Loucy (cell line): ENCODE measurements around the gene LAMC3.

ENCODE experiments used
- H2AFZ ChIP-seq: fragments of 200-600 bp; sonication (generic); 2 replicates; pipeline ENCODE4 v1.6.0; 2016; ENCODE audit warnings: antibody characterized with exemption, mild to moderate bottlenecking, low read length, moderate library complexity
- H3F3A ChIP-seq: fragments of 200-600 bp; 2 replicates; pipeline ENCODE4 v1.6.0; 2016; ENCODE audit warnings: antibody characterized with exemption, low read depth, mild to moderate bottlenecking
- H3K27me3 ChIP-seq: fragments of 200-600 bp; sonication (generic); 2 replicates; pipeline ENCODE4 v1.6.1; 2014; ENCODE audit warnings: low read length, mild to moderate bottlenecking; ENCODE audit not compliant: insufficient read depth, poor library complexity, severe bottlenecking
- H3K36me3 ChIP-seq: fragments of 200-600 bp; sonication (generic); 2 replicates; pipeline ENCODE4 v1.6.1; 2016; ENCODE audit warnings: low read length; ENCODE audit not compliant: insufficient read depth
- H3K4me1 ChIP-seq: fragments of 200-600 bp; sonication (generic); 2 replicates; pipeline ENCODE4 v1.5.1; 2014; ENCODE audit warnings: low read length, mild to moderate bottlenecking; ENCODE audit not compliant: insufficient read depth, poor library complexity, severe bottlenecking
- H3K4me2 ChIP-seq: fragments of 200-600 bp; sonication (generic); 2 replicates; pipeline ENCODE4 v1.6.0; 2014; ENCODE audit warnings: antibody characterized with exemption, low read length, low read depth, mild to moderate bottlenecking; ENCODE audit not compliant: poor library complexity, severe bottlenecking
- H3K4me3 ChIP-seq: fragments of 200-600 bp; sonication (generic); 2 replicates; pipeline ENCODE4 v1.5.1; 2014; ENCODE audit warnings: low read length, mild to moderate bottlenecking, mixed read lengths; ENCODE audit not compliant: poor library complexity, severe bottlenecking
- H3K79me2 ChIP-seq: fragments of 200-600 bp; sonication (generic); 2 replicates; pipeline ENCODE4 v1.6.1; 2014; ENCODE audit warnings: low read length; ENCODE audit not compliant: insufficient read depth
- H3K9ac ChIP-seq: fragments of 200-600 bp; sonication (generic); 2 replicates; pipeline ENCODE4 v1.6.0; 2014; ENCODE audit warnings: mild to moderate bottlenecking, low read depth, low read length, moderate library complexity; ENCODE audit not compliant: poor library complexity, severe bottlenecking
- H3K9me2 ChIP-seq: fragments of 200-600 bp; sonication (generic); replicated peaks from 2 replicates; pipeline ENCODE4 v1.6.1; 2016; ENCODE audit warnings: low read depth, low read length, mixed read lengths
- H3K9me3 ChIP-seq: fragments of 200-600 bp; sonication (generic); 2 replicates; pipeline ENCODE4 v1.6.1; 2014; ENCODE audit warnings: mild to moderate bottlenecking, antibody characterized with exemption, low read length, low read depth; ENCODE audit not compliant: insufficient read depth
- H4K20me1 ChIP-seq: fragments of 200-600 bp; sonication (generic); 2 replicates; pipeline ENCODE4 v1.6.0; 2014; ENCODE audit warnings: antibody characterized with exemption, low read length, mild to moderate bottlenecking; ENCODE audit not compliant: insufficient read depth, poor library complexity, severe bottlenecking
- CTCF ChIP-seq: fragments of 200-600 bp; sonication (generic); conservative IDR thresholded peaks from 2 replicates; pipeline ENCODE4 v1.5.1; 2014; ENCODE audit warnings: mild to moderate bottlenecking, antibody characterized with exemption, low read length
- EZH2phosphoT487 ChIP-seq: fragments of 200-600 bp; IDR thresholded peaks from 2 replicates; pipeline ENCODE4 v1.6.1; 2018; ENCODE audit warnings: antibody characterized with exemption, mild to moderate bottlenecking, moderate library complexity, borderline replicate concordance

LAMC3 gene

GRCh38 chr9:130975156-130975555 is 33.8 kb upstream of the LAMC3 start:
- H4K20me1 ChIP-seq = no peaks in the 10 kb centered on the region
- TF ChIP-seq CTCF (no peak), EZH2phosphoT487 (no peak)
- no peaks in the 10 kb centered on the region for H3K4me1 ChIP-seq
- no peak overlapping the region for H3K4me2 ChIP-seq
- H2AFZ ChIP-seq = no peak overlapping the region
- H3K9me3 ChIP-seq = no peaks in the 10 kb centered on the region
- no peaks in the 10 kb centered on the region for H3K27me3 ChIP-seq
- no peaks in the 10 kb centered on the region for H3F3A ChIP-seq
- H3K9me2 ChIP-seq = no peaks in the 10 kb centered on the region
- H3K9ac ChIP-seq = no peak overlapping the region
- H3K36me3 ChIP-seq = no peaks in the 10 kb centered on the region
- no peaks in the 10 kb centered on the region for H3K79me2 ChIP-seq
- H3K4me3 ChIP-seq = no peak overlapping the region

GRCh38 chr9:130975932-130976841 is 32.8 kb upstream of the LAMC3 start:
- no peak for TF ChIP-seq EZH2phosphoT487
- H4K20me1 ChIP-seq = no peaks in the 10 kb centered on the region
- H3K79me2 ChIP-seq = no peaks in the 10 kb centered on the region
- no peak overlapping the region for H2AFZ ChIP-seq
- H3K4me2 ChIP-seq = no peak overlapping the region
- H3K36me3 ChIP-seq = no peaks in the 10 kb centered on the region
- H3F3A ChIP-seq = no peaks in the 10 kb centered on the region
- H3K4me1 ChIP-seq = no peaks in the 10 kb centered on the region
- no peak overlapping the region for H3K4me3 ChIP-seq
- H3K9ac ChIP-seq = no peak overlapping the region
- H3K27me3 ChIP-seq = no peaks in the 10 kb centered on the region
- H3K9me3 ChIP-seq = no peaks in the 10 kb centered on the region
- no peaks in the 10 kb centered on the region for H3K9me2 ChIP-seq

- TF ChIP-seq CTCF = no peak
- TF ChIP-seq EZH2phosphoT487 = no peak
- no peaks in the 10 kb centered on the region for H4K20me1 ChIP-seq
Measured at GRCh38 chr9:130977811-130978221, 31.2 kb upstream of the LAMC3 start.

More at GRCh38 chr9:130977811-130978221, 31.2 kb upstream of the LAMC3 start:
- Histone ChIP-seq H3K9ac (no peak overlapping the region), H3K27me3 (no peaks in the 10 kb centered on the region), H3K9me3 (no peaks in the 10 kb centered on the region), H3F3A (no peaks in the 10 kb centered on the region), H3K4me1 (no peaks in the 10 kb centered on the region), H3K4me3 (no peak overlapping the region), H3K4me2 (no peak overlapping the region), H3K9me2 (no peaks in the 10 kb centered on the region), H3K79me2 (no peaks in the 10 kb centered on the region), H2AFZ (no peak overlapping the region), H3K36me3 (no peaks in the 10 kb centered on the region)
